PC-3 (cell line): ENCODE measurements around the gene PHKA1. TPM values are rescaled to one million over a fixed set of nuclear protein-coding genes. Genes with fewer than 3 reads are reported as not detected.
"Not testable (repeated sequence)": the region's sequence is repeated elsewhere in the genome, so short reads cannot be mapped to it uniquely, and the experiment has no call there.

Experiments used
- ATAC-seq: fragments of 200-7000 bp; cut with Tn5 transposase; 2 replicates; pipeline ENCODE4 v1.9.1; 2020; ENCODE audit warnings: mild to moderate bottlenecking, moderate library complexity
- BruUV-seq: library from RNA; stranded (reverse); fragments of 400-500 nt; replicated peaks from 2 replicates; lab custom pipeline; 2021; lab: Mats Ljungman, UMichigan
- CTCF ChIA-PET: fragments of 300-600 bp; sonication (Branson Sonifier 250); formaldehyde crosslinking; loops from one replicate; lab custom pipeline; 2022; ENCODE audit warnings: antibody characterized with exemption; lab: Charles Lee
- POLR2A ChIA-PET: fragments of 300-600 bp; sonication (Branson Sonifier 250); formaldehyde crosslinking; loops from one replicate; lab custom pipeline; 2022; ENCODE audit warnings: antibody characterized with exemption; ENCODE audit not compliant: unreplicated experiment; lab: Charles Lee
- DNase-seq: peaks from one replicate; pipeline ENCODE4 v3.0.0-alpha.2; 2015
- H2AFZ ChIP-seq: fragments of 300-600 bp; sonication (generic); 2 replicates; pipeline ENCODE4 v1.6.0; 2016; ENCODE audit warnings: antibody characterized with exemption, low read length
- H3F3A ChIP-seq: fragments of 300-600 bp; sonication (generic); one replicate; pipeline ENCODE4 v1.6.0; 2017; ENCODE audit warnings: antibody characterized with exemption, low read length, control low read depth, mild to moderate bottlenecking; ENCODE audit not compliant: unreplicated experiment
- H3K27ac ChIP-seq: fragments of 300-600 bp; sonication (generic); 2 replicates; pipeline ENCODE4 v1.5.1; 2016; ENCODE audit warnings: mild to moderate bottlenecking, low read length
- H3K27me3 ChIP-seq: fragments of 300-600 bp; sonication (generic); 2 replicates; pipeline ENCODE4 v1.6.1; 2016; ENCODE audit warnings: low read length, mixed read lengths
- H3K36me3 ChIP-seq: fragments of 300-600 bp; sonication (generic); 2 replicates; pipeline ENCODE4 v1.6.1; 2016; ENCODE audit warnings: low read depth, mixed run types, low read length, mixed read lengths
- H3K4me1 ChIP-seq: fragments of 300-600 bp; sonication (generic); 2 replicates; pipeline ENCODE4 v1.5.1; 2016; ENCODE audit warnings: low read length; ENCODE audit not compliant: insufficient read depth
- H3K4me2 ChIP-seq: fragments of 300-600 bp; sonication (generic); 2 replicates; pipeline ENCODE4 v1.6.0; 2016; ENCODE audit warnings: low read length
- H3K4me3 ChIP-seq: fragments of 300-600 bp; sonication (generic); 2 replicates; pipeline ENCODE4 v1.5.1; 2016; ENCODE audit warnings: mild to moderate bottlenecking, low read length, mixed read lengths
- H3K79me2 ChIP-seq: fragments of 300-600 bp; sonication (generic); 2 replicates; pipeline ENCODE4 v1.6.1; 2017; ENCODE audit warnings: low read length, mixed read lengths
- H3K9ac ChIP-seq: fragments of 300-600 bp; sonication (generic); 2 replicates; pipeline ENCODE4 v1.6.0; 2016; ENCODE audit warnings: mild to moderate bottlenecking, low read length
- H3K9me2 ChIP-seq: fragments of 300-600 bp; sonication (generic); replicated peaks from 2 replicates; pipeline ENCODE4 v1.6.1; 2016; ENCODE audit warnings: mixed run types, low read length, mixed read lengths
- H3K9me3 ChIP-seq: fragments of 300-600 bp; sonication (generic); 2 replicates; pipeline ENCODE4 v1.6.1; 2016; ENCODE audit warnings: low read length, mixed read lengths
- H4K20me1 ChIP-seq: fragments of 300-600 bp; sonication (generic); 2 replicates; pipeline ENCODE4 v1.6.1; 2016; ENCODE audit warnings: low read length, mixed read lengths
- EZH2 ChIP-seq: fragments of 300-600 bp; sonication (generic); IDR thresholded peaks from one replicate; pipeline ENCODE4 v1.6.1; 2017; ENCODE audit warnings: antibody characterized with exemption, mild to moderate bottlenecking, low read length; ENCODE audit not compliant: unreplicated experiment
- EZH2phosphoT487 ChIP-seq: fragments of 300-600 bp; sonication (generic); IDR thresholded peaks from 2 replicates; pipeline ENCODE4 v1.6.1; 2018; ENCODE audit warnings: mild to moderate bottlenecking, antibody characterized with exemption, low read length, borderline replicate concordance
- intact Hi-C: fragments of 100-400 bp; cut with micrococcal nuclease; formaldehyde crosslinking; loops from 2 replicates; pipeline ENCODE4 v1.9.0; 2023
- total RNA-seq: library from RNA; depleted of rRNA; stranded (reverse); fragments of >200 nt; gene quantifications from 2 replicates; pipeline ENCODE4 v1.2.3, GENCODE V29; 2014
- TF ChIP-seq, protein P1 (sequence below): fragments of 300-600 bp; sonication (generic); conservative IDR thresholded peaks from 2 replicates; pipeline ENCODE4 v1.5.1; 2017; ENCODE audit warnings: antibody characterized with exemption, low read depth, mild to moderate bottlenecking, low read length

PHKA1 gene
- total RNA-seq, 1 experiment from 2014 or later = 28.5 TPM

DNA sequence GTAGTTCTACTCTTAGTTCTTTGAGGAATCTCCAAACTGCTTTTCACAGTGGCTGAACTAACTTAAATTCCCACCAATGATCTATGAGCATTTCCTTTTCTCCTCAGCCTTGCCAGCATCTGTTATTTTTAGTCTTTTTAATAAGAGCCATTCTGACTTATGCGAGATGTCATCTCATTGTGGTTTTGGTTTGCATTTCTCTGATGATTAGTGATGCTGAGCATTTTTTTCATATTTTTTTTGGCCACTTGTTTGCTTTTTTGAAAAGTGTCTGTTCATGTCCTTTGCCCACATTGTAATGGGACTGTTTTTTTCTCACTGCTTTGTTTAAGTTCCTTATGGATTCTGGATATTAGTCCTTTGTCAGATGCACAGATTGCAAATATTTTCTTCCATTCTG is 21.5 kb upstream of the PHKA1 start:
- Histone ChIP-seq H3K36me3 (no peaks in the 10 kb centered on the region), H3K4me3 (no peak overlapping the region), H2AFZ (no peak overlapping the region), H3K4me2 (no peak overlapping the region), H3K4me1 (no peaks in the 10 kb centered on the region), H4K20me1 (no peaks in the 10 kb centered on the region), H3K9ac (no peak overlapping the region), H3K9me3 (no peaks in the 10 kb centered on the region), H3K27ac (no peak overlapping the region), H3K9me2 (no peaks in the 10 kb centered on the region), H3K27me3 (no peaks in the 10 kb centered on the region), H3F3A (no peaks in the 10 kb centered on the region), H3K79me2 (no peaks in the 10 kb centered on the region)
- ChIA-PET POLR2A (no interaction called here), CTCF (no interaction called here)
- ATAC-seq (no peak), DNase-seq (no peak)
- no TSS peak for BruUV-seq
- TF ChIP-seq, protein P1, sequence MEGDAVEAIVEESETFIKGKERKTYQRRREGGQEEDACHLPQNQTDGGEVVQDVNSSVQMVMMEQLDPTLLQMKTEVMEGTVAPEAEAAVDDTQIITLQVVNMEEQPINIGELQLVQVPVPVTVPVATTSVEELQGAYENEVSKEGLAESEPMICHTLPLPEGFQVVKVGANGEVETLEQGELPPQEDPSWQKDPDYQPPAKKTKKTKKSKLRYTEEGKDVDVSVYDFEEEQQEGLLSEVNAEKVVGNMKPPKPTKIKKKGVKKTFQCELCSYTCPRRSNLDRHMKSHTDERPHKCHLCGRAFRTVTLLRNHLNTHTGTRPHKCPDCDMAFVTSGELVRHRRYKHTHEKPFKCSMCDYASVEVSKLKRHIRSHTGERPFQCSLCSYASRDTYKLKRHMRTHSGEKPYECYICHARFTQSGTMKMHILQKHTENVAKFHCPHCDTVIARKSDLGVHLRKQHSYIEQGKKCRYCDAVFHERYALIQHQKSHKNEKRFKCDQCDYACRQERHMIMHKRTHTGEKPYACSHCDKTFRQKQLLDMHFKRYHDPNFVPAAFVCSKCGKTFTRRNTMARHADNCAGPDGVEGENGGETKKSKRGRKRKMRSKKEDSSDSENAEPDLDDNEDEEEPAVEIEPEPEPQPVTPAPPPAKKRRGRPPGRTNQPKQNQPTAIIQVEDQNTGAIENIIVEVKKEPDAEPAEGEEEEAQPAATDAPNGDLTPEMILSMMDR = no peak
- no peak for TF ChIP-seq EZH2
- no peak for TF ChIP-seq EZH2phosphoT487
- intact Hi-C loops = no loop called here

DNA sequence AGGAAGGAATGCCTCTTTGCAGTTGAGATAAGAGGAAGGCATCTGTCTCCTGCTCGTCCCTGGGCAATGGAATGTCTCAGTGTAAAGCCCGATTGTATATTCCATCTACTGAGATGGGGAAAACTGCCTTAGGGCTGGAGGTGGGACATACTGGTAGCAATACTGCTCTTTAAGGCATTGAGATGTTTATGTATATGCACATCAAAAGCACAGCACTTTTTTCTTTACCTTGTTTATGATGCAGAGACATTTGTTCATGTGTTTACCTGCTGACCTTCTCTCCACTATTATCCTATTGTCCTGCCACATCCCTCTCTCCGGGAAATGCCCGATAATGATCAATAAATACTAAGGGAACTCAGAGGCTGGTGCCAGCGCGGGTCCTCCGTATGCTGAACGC is 19.5 kb upstream of the PHKA1 start:
- ATAC-seq, DNase-seq, H2AFZ ChIP-seq, H3K4me1 ChIP-seq, H3K4me2 ChIP-seq, H3K27ac ChIP-seq, H3K9me3 ChIP-seq, intact Hi-C loops, POLR2A ChIA-PET, H3K79me2 ChIP-seq, H3K27me3 ChIP-seq, BruUV-seq, CTCF ChIA-PET, H3F3A ChIP-seq, H3K36me3 ChIP-seq, H3K9me2 ChIP-seq, H4K20me1 ChIP-seq, H3K9ac ChIP-seq, H3K4me3 ChIP-seq: not testable (repeated sequence)

DNA sequence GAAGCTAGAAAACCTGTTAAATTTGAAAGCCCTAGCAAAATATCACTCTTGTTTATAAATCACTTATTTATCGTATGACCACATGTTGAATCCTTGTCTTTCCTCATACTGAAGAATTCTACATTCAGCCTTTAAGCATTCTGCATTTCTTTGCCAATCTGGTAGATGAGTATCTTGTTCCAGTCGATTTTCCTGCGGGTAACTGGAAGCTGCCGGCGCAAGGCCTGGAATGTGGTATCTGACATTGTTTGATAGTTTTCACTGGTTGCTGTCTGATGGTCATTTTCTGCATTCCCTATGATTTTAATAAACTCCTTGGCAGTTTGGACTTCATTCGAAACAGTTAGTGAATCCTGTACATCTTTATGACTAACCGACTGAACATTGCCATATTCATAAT is 13.7 kb upstream of the PHKA1 start:
- Histone ChIP-seq H4K20me1 (no peaks in the 10 kb centered on the region), H3K9me2 (no peaks in the 10 kb centered on the region), H3K4me2 (no peak overlapping the region), H3K9me3 (no peaks in the 10 kb centered on the region), H2AFZ (no peak overlapping the region), H3K4me1 (no peaks in the 10 kb centered on the region), H3K27me3 (no peaks in the 10 kb centered on the region), H3K4me3 (no peak overlapping the region), H3K27ac (no peak overlapping the region), H3F3A (no peaks in the 10 kb centered on the region), H3K9ac (no peak overlapping the region), H3K36me3 (no peaks in the 10 kb centered on the region), H3K79me2 (no peaks in the 10 kb centered on the region)
- ChIA-PET CTCF (no interaction called here), POLR2A (no interaction called here)
- no TSS peak for BruUV-seq
- TF ChIP-seq EZH2phosphoT487 = no peak
- ATAC-seq (no peak), DNase-seq (no peak)
- intact Hi-C loops = no loop called here

DNA sequence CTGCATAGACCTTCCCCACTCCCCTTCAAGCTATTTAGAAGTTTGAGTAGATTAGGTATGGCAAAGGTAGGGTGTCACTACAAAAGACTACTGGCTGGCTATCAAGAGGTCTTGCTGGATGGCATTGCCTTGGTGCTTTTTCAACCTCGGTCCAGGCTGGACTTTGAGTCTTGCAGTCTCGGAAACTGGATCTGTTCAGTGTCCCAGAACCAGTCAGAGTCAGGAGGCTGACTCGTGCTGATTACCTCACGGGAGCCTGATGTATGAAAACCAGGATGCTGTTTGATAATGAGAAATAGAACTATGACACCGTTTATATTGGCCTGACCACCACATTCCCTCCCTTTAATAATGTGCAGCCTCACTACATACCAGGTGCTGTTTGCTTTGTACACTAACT is 2.7 kb upstream of the PHKA1 start:
- ChIA-PET CTCF (no interaction called here), POLR2A (no interaction called here)
- no peak overlapping the region for H3K4me3 ChIP-seq
- H3K9me2 ChIP-seq = no peaks in the 10 kb centered on the region
- H2AFZ ChIP-seq = no peak overlapping the region
- DNase-seq (peak; percentile 18), ATAC-seq (no peak)
- no peak overlapping the region for H3K27ac ChIP-seq
- no peak overlapping the region for H3K9ac ChIP-seq
- H3K79me2 ChIP-seq = peaks cover 21% of the 10 kb centered on the region
- no peaks in the 10 kb centered on the region for H4K20me1 ChIP-seq
- peaks cover 3% of the 10 kb centered on the region; the same call in 1 of the 2 replicates for H3K4me1 ChIP-seq
- no peak overlapping the region for H3K4me2 ChIP-seq
- intact Hi-C loops = no loop called here
- H3K27me3 ChIP-seq = no peaks in the 10 kb centered on the region
- no peak for TF ChIP-seq EZH2phosphoT487
- TF ChIP-seq EZH2 = no peak
- TF ChIP-seq, protein P1 = no peak
- H3F3A ChIP-seq = no peaks in the 10 kb centered on the region
- no peaks in the 10 kb centered on the region for H3K9me3 ChIP-seq
- BruUV-seq = no TSS peak
- no peaks in the 10 kb centered on the region for H3K36me3 ChIP-seq
